Measurements from ENCODE around the gene POT1. TPM values are rescaled to one million over a fixed set of nuclear protein-coding genes. Genes with fewer than 3 reads are reported as not detected.
A peak's percentile ranks its signal among the peaks of the same experiment; 100 is the strongest.

Gene POT1
- total RNA-seq, 1 experiment from 2014 or later: 20.2 TPM

DNA sequence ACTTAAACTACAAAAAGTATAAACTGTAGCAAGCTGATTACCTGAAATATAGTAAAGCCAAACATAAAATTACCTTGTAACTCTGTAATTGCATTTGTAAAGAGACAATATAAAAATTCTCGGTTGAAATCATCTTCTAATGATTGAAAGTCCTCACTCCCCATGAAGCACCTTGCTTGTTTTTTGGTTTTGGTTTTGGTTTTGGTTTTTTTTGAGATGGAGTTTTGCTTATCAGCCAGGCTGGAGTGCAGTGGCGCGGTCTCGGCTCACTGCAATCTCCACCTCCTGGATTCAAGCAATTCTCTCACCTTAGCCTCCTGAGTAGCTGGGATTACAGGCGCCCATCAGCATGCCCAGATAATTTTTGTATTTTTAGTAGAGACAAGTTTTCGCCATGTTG, 130.2 kb downstream of the POT1 start:
- H3K4me3 ChIP-seq (ENCODE audit: low read length): no peak overlapping the region
- no peaks in the 10 kb centered on the region for H3F3A ChIP-seq (ENCODE audit: low read length, unreplicated experiment)
- ChIA-PET POLR2A (ENCODE audit: unreplicated experiment) (no interaction called here), CTCF (no interaction called here)
- ATAC-seq (no peak), DNase-seq (no peak)
- no peak overlapping the region for H3K4me2 ChIP-seq (ENCODE audit: low read length)
- no peaks in the 10 kb centered on the region for H3K27me3 ChIP-seq (ENCODE audit: low read length)
- no peaks in the 10 kb centered on the region for H3K9me2 ChIP-seq (replicated peaks; ENCODE audit: low read length)
- no peak overlapping the region for H3K9ac ChIP-seq (ENCODE audit: low read length)
- H3K27ac ChIP-seq (ENCODE audit: low read length): no peak overlapping the region
- H3K79me2 ChIP-seq (ENCODE audit: low read length): no peaks in the 10 kb centered on the region
- no peaks in the 10 kb centered on the region for H3K9me3 ChIP-seq (ENCODE audit: low read length)
- peaks cover 13% of the 10 kb centered on the region for H3K4me1 ChIP-seq (ENCODE audit: insufficient read depth, low read length)
- H4K20me1 ChIP-seq (ENCODE audit: low read length): no peaks in the 10 kb centered on the region
- BruUV-seq (replicated peaks): no TSS peak
- intact Hi-C loops (cut with micrococcal nuclease): loop anchor here (5.0 kb wide), 1 partner anchor 872 kb away; the partner anchor contains the start of gene SPAM1
- TF ChIP-seq EZH2phosphoT487 (IDR thresholded peaks at IDR 0.05; ENCODE audit: borderline replicate concordance, low read length): no peak
- TF ChIP-seq CTCF (conservative IDR thresholded peaks at IDR 0.05; ENCODE audit: low read depth, low read length): no peak
- no peak for TF ChIP-seq EZH2 (IDR thresholded peaks at IDR 0.05; ENCODE audit: low read length, unreplicated experiment)
- H3K36me3 ChIP-seq (ENCODE audit: low read depth, low read length): no peaks in the 10 kb centered on the region
- no peak overlapping the region for H2AFZ ChIP-seq (ENCODE audit: low read length)

DNA sequence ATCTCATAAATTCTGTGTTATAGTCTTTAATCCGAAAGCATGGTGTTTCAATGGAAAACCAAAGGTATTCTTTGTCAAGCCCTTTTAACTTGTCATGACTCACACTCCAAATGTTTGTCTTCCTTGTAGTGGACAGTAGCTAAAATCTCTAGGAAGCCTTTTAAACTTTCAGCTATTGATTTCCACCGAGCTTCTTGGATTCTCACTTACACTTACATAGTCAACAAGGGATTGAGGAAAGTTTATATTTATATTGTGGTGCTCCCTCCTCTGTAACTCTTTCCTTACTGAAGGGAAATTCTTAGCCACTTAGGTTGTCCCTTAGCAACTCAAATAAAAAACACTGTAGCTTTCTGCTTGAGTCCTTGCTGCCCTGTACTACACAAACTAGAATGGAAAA, 132.9 kb downstream of the POT1 start:
- H3K4me1 ChIP-seq (ENCODE audit: insufficient read depth, low read length): peaks cover 25% of the 10 kb centered on the region
- no TSS peak for BruUV-seq (replicated peaks)
- POLR2A ChIA-PET (ENCODE audit: unreplicated experiment): interaction anchor here (0.6 to 0.7 kb wide), 3 partner anchors 158 to 1048 kb away, joined by 3 to 4 read pairs (median 3); partner anchors contain the start of gene WASL
- intact Hi-C loops (cut with micrococcal nuclease): loop anchor here (2.0 to 5.0 kb wide), 2 partner anchors 44 to 869 kb away; partner anchors contain the start of gene SPAM1
- TF ChIP-seq EZH2phosphoT487 (IDR thresholded peaks at IDR 0.05; ENCODE audit: borderline replicate concordance, low read length) (no peak), EZH2 (IDR thresholded peaks at IDR 0.05; ENCODE audit: low read length, unreplicated experiment) (no peak), CTCF (conservative IDR thresholded peaks at IDR 0.05; ENCODE audit: low read depth, low read length) (no peak)
- peak; percentile 88 for ATAC-seq
- H3K27ac ChIP-seq (ENCODE audit: low read length): peak overlapping the region; percentile 23; the same call in 1 of the 2 replicates
- H3K9me3 ChIP-seq (ENCODE audit: low read length): no peaks in the 10 kb centered on the region
- no peaks in the 10 kb centered on the region for H3K27me3 ChIP-seq (ENCODE audit: low read length)
- H2AFZ ChIP-seq (ENCODE audit: low read length): no peak overlapping the region
- CTCF ChIA-PET: interaction anchor here (0.7 kb wide), 2 partner anchors 11 to 31 kb away, joined by 3 read pairs; partner anchors contain the start of gene GPR37
- H3K36me3 ChIP-seq (ENCODE audit: low read depth, low read length): no peaks in the 10 kb centered on the region
- H3F3A ChIP-seq (ENCODE audit: low read length, unreplicated experiment): no peaks in the 10 kb centered on the region
- peak; percentile 78 for DNase-seq
- H3K4me3 ChIP-seq (ENCODE audit: low read length): peak overlapping the region; percentile 19; the same call in 1 of the 2 replicates
- no peaks in the 10 kb centered on the region for H3K79me2 ChIP-seq (ENCODE audit: low read length)
- peak overlapping the region; percentile 47 for H3K4me2 ChIP-seq (ENCODE audit: low read length)
- H4K20me1 ChIP-seq (ENCODE audit: low read length): no peaks in the 10 kb centered on the region
- no peaks in the 10 kb centered on the region for H3K9me2 ChIP-seq (replicated peaks; ENCODE audit: low read length)
- no peak overlapping the region for H3K9ac ChIP-seq (ENCODE audit: low read length)

DNA sequence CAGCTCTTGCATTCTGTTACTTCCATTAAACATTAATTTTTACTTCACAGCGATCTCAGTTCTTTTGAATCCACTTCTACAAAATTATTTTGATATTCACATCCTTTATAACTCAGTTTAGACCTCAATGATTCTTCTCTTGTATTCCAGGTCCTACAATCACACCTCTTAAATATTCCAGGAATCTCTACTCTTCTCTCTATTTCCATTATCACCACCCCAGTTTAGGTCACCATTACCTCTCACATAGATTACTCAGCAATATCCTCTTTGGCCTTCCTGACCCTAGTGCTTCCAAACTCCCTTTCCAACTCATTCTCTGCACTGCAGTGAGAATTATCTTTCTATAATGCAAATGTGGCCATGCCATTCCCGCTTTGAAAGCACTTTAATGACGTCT, 136.9 kb downstream of the POT1 start:
- no peaks in the 10 kb centered on the region for H4K20me1 ChIP-seq (ENCODE audit: low read length)
- DNase-seq: no peak
- no TSS peak for BruUV-seq (replicated peaks)
- no peaks in the 10 kb centered on the region for H3F3A ChIP-seq (ENCODE audit: low read length, unreplicated experiment)
- no peaks in the 10 kb centered on the region for H3K36me3 ChIP-seq (ENCODE audit: low read depth, low read length)
- H3K27me3 ChIP-seq (ENCODE audit: low read length): no peaks in the 10 kb centered on the region
- no peaks in the 10 kb centered on the region for H3K9me3 ChIP-seq (ENCODE audit: low read length)
- no peak overlapping the region for H2AFZ ChIP-seq (ENCODE audit: low read length)
- H3K4me2 ChIP-seq (ENCODE audit: low read length): no peak overlapping the region
- POLR2A ChIA-PET (ENCODE audit: unreplicated experiment): no interaction called here
- CTCF ChIA-PET: no interaction called here
- no peak for ATAC-seq
- no peak for TF ChIP-seq EZH2 (IDR thresholded peaks at IDR 0.05; ENCODE audit: low read length, unreplicated experiment)
- no peak for TF ChIP-seq CTCF (conservative IDR thresholded peaks at IDR 0.05; ENCODE audit: low read depth, low read length)
- no peak for TF ChIP-seq EZH2phosphoT487 (IDR thresholded peaks at IDR 0.05; ENCODE audit: borderline replicate concordance, low read length)
- no peak overlapping the region for H3K27ac ChIP-seq (ENCODE audit: low read length)
- H3K4me3 ChIP-seq (ENCODE audit: low read length): no peak overlapping the region
- intact Hi-C loops (cut with micrococcal nuclease): no loop called here
- no peak overlapping the region for H3K9ac ChIP-seq (ENCODE audit: low read length)
- H3K79me2 ChIP-seq (ENCODE audit: low read length): no peaks in the 10 kb centered on the region
- peaks cover 34% of the 10 kb centered on the region for H3K4me1 ChIP-seq (ENCODE audit: insufficient read depth, low read length)
- no peaks in the 10 kb centered on the region for H3K9me2 ChIP-seq (replicated peaks; ENCODE audit: low read length)
